Fibroblast of upper back skin (primary cell): ENCODE results near the gene PHEX.
"Not testable (repeated sequence)": the region's sequence is repeated elsewhere in the genome, so short reads cannot be mapped to it uniquely, and the experiment has no call there.

Experiments
- DNase-seq: peaks from one replicate; pipeline ENCODE4 v3.0.0-alpha.2; 2013

Gene PHEX

GRCh38 chrX:22268706-22269105 is 236.6 kb downstream of the PHEX start:
- DNase-seq = no peak

DNA sequence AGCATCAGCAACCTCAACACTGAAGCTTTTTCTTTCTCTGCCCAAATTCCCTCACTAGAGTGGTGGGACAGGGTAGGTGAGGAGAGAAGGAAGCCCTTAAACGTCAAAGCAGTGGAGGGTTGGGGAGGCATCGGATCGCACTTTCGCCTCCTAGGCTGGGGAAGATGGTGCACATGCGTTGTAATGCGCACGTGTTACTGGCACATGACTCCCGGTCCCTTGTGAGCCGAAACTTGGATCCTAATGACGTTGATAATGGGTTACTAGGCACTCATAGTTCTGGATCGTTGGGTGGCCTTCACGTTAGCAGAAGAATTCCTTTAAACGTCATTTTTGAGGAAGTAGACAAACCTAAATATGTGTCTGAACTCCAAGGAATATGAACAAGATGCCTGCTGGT is 240.5 kb downstream of the PHEX start, which contains the start of gene CBLL2:
Gene CBLL2 (plus strand): TSS at position 301 of the 400 bp plus-strand sequence. CDS start 79 bp downstream, at position 380.
- DNase-seq = no peak

DNA sequence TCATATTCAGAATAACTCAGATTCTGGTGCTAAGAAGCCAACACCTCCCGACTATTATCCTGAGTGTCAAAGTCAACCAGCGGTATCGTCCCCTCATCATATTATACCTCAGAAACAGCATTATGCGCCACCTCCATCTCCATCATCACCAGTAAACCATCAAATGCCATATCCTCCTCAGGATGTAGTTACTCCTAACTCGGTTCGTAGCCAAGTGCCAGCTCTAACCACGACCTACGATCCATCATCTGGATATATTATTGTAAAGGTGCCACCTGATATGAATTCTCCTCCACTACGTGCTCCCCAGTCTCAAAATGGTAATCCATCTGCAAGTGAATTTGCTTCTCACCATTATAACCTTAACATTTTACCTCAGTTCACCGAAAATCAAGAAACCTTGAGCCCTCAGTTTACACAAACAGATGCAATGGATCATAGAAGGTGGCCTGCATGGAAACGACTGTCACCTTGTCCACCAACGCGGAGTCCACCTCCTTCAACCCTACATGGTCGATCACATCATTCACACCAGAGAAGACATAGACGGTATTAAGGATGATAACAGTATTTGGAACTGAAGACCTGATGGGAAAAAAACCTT is 241.7 kb downstream of the PHEX start:
- DNase-seq = no peak

DNA sequence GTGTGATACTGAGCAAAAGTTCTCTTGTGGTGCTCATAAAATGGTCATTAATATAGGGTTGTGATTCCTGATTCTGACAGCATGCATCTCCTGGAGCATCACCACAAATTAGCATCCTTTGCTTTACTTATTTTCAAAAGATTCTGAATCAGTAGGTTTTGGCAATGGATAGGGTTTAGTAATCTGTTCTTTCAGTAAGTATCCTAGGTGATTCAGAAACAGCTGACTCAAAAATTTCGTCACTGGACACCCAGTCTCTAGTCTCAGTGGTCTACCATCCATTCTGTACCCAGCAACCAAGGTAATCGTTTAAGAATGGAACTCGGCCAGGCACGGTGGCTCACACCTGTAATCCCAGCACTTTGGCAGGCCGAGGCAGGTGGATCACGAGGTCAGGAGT is 244.7 kb downstream of the PHEX start:
- no peak for DNase-seq

DNA sequence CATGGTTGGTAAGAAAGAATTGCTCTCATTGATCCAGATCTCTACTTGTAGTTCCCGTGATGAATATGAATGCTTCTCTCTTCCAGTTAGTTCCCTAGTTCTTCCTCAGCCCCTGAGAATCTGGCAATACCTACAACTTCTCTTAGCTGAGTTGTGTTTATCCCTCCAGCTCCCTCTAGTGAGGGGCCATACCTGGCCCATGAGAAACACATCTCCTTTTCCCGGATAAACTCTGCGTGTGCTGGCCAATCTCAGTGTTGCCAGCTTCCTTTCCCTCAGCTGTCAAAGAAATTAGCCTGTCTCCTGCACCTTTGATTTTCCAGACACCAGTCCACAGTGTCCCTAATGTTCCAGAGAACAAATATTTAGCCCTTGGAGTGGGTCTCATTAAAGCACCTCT is 246.2 kb downstream of the PHEX start:
- DNase-seq = no peak

DNA sequence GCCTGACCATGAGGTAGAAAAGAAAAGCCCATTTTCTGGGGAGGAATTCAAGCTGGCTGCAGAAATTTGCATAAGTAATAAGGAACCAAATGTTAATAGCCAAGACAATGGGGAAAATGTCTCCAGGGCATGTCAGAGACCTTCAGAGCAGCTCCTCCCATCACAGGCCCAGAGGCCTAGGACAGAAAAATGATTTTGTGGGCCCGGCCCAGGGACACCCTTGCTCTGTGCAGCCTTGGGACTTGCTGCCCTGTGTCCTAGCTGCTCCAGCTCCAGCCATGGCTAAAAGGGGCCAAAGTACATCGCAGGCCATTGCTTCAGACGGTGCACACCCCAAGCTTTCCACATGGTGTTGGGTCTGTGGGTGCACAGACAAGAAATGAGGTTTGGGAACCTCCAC is 257.1 kb downstream of the PHEX start:
- not testable (repeated sequence) for DNase-seq

DNA sequence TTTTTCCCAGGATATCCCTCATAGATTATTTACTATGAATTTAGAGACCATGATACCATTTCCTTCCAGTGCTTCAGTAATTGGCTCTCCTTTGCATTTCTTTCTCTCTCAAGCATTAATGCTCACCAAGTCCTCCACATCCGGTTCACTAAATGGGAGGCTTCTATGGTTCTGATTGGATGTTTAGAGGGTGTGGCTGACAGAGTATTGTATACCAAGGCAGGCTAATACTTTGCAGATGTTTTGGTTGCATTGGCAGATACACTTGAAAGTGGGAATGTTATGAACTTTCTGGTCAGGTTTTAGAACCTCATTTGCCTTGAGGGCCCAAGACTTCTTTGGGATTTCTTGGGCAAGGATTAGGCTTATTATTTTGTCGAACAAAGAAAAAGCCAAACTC is 264.7 kb downstream of the PHEX start:
- DNase-seq = peak; percentile 25

GRCh38 chrX:22300130-22300529 is 268.0 kb downstream of the PHEX start:
- DNase-seq = peak; percentile 83
